ENCODE results near the gene CYTH4. TPM values are rescaled to one million over a fixed set of nuclear protein-coding genes. Genes with fewer than 3 reads are reported as not detected.

The CYTH4 gene
- total RNA-seq, 1 experiment from 2014 or later: not detected

DNA sequence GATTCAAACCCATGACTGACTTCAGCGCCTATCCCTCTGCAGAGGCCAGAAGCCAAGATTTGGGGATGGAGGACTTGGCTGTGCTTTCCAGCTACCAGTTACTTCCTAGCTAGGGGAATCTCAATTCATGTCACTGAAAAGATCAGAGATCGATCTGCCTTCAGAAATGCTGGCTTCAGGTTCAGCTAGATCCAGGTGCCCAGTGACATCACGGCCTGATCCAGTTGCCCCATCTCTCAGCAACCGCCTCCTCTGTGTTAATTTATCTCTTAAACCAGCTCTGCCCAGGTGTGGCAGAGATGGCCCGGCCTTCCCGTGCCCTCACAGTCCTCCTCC, 24.2 kb downstream of the CYTH4 start:
- Histone ChIP-seq H3K27me3 (ENCODE audit: insufficient read depth, low read depth) (no peaks in the 10 kb centered on the region), H3K4me2 (peak overlapping the region; percentile 61), H3K4me1 (replicated peaks; ENCODE audit: insufficient read depth) (peaks cover 52% of the 10 kb centered on the region), H3F3A (ENCODE audit: insufficient read depth, low read depth) (peaks cover 52% of the 10 kb centered on the region), H3K36me3 (ENCODE audit: low read depth) (no peaks in the 10 kb centered on the region), H3K4me3 (no peak overlapping the region), H2AFZ (no peak overlapping the region), H3K27ac (peak overlapping the region; percentile 73), H3K79me2 (ENCODE audit: low read depth) (no peaks in the 10 kb centered on the region), H4K20me1 (ENCODE audit: insufficient read depth) (no peaks in the 10 kb centered on the region), H3K9me3 (ENCODE audit: insufficient read depth, low read depth) (no peaks in the 10 kb centered on the region), H3K9me2 (ENCODE audit: insufficient read depth) (no peaks in the 10 kb centered on the region)
- no peak for TF ChIP-seq CTCF (conservative IDR thresholded peaks at IDR 0.05)
- no TSS peak for BruUV-seq (replicated peaks)
- POLR2A ChIA-PET (ENCODE audit: unreplicated experiment): interaction anchor here (0.6 kb wide), 1 partner anchor 124 kb away, joined by 4 read pairs; no protein-coding TSS in a partner anchor
- CTCF ChIA-PET: no interaction called here
- intact Hi-C loops (cut with micrococcal nuclease; ENCODE audit: unreplicated experiment): no loop called here
- no peak for DNase-seq

GRCh38 chr22:37308385-37309200, 26.3 kb downstream of the CYTH4 start:
- H3K27me3 ChIP-seq (ENCODE audit: insufficient read depth, low read depth): no peaks in the 10 kb centered on the region
- peaks cover 52% of the 10 kb centered on the region for H3F3A ChIP-seq (ENCODE audit: insufficient read depth, low read depth)
- H3K4me2 ChIP-seq: peak overlapping the region; percentile 61
- peaks cover 52% of the 10 kb centered on the region for H3K4me1 ChIP-seq (replicated peaks; ENCODE audit: insufficient read depth)
- H3K27ac ChIP-seq: peak overlapping the region; percentile 73
- no peak for DNase-seq
- no peak overlapping the region for H3K4me3 ChIP-seq
- H3K79me2 ChIP-seq (ENCODE audit: low read depth): no peaks in the 10 kb centered on the region
- no peaks in the 10 kb centered on the region for H3K36me3 ChIP-seq (ENCODE audit: low read depth)
- no TSS peak for BruUV-seq (replicated peaks)
- H4K20me1 ChIP-seq (ENCODE audit: insufficient read depth): no peaks in the 10 kb centered on the region
- POLR2A ChIA-PET (ENCODE audit: unreplicated experiment): no interaction called here
- no peak overlapping the region for H2AFZ ChIP-seq
- no peaks in the 10 kb centered on the region for H3K9me2 ChIP-seq (ENCODE audit: insufficient read depth)
- intact Hi-C loops (cut with micrococcal nuclease; ENCODE audit: unreplicated experiment): no loop called here
- no peak for TF ChIP-seq CTCF (conservative IDR thresholded peaks at IDR 0.05)
- TF ChIP-seq EZH2 (IDR thresholded peaks at IDR 0.05; ENCODE audit: low read depth): no peak
- CTCF ChIA-PET: no interaction called here
- no peaks in the 10 kb centered on the region for H3K9me3 ChIP-seq (ENCODE audit: insufficient read depth, low read depth)

DNA sequence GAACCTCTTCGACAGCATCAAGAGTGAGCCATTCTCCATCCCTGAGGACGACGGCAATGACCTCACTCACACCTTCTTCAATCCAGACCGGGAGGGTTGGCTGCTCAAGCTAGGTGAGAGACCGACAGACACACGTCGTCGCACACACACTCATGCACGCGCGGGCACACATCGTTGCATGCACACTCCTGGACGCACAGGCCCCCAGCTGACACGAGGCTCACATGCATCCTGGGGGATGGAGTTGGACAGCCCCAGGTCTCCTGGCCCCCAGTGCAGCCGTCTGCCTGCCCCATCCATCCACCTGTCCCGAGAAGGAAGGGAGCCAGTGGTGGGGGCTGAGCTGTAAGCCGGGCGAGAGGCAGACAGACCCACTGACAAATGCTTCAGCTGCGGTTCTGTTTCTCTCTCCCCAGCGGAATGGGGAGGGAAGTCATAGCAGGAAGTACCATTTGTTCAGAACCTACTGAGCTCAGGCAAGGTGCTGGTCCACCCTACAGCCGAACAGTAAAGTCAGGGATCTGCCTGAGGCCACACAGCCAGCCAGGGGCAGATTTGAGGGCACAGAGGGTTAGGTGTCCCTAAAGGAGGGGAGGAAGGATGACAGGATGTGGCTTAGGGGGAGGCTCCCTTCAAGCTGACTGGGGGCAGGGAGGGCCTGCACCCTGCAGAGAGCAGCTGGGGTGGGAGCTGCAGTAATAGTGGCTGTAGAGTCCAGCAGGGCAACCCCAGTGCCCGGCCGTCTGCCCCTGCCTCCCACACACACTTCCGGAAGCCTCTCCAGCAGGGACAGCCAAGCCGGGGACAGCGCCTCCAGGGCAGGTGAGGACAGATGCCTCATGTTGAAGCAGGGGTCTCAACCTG, 27.1 kb downstream of the CYTH4 start:
- intact Hi-C loops (cut with micrococcal nuclease; ENCODE audit: unreplicated experiment): no loop called here
- H3K9me3 ChIP-seq (ENCODE audit: insufficient read depth, low read depth): no peaks in the 10 kb centered on the region
- DNase-seq: no peak
- no TSS peak for BruUV-seq (replicated peaks)
- H3K9me2 ChIP-seq (ENCODE audit: insufficient read depth): no peaks in the 10 kb centered on the region
- no peak for TF ChIP-seq CTCF (conservative IDR thresholded peaks at IDR 0.05)
- TF ChIP-seq EZH2 (IDR thresholded peaks at IDR 0.05; ENCODE audit: low read depth): no peak
- H3K36me3 ChIP-seq (ENCODE audit: low read depth): no peaks in the 10 kb centered on the region
- no peaks in the 10 kb centered on the region for H4K20me1 ChIP-seq (ENCODE audit: insufficient read depth)
- CTCF ChIA-PET: interaction anchor here (0.9 kb wide), 1 partner anchor 13 kb away, joined by 3 read pairs; no protein-coding TSS in a partner anchor
- peaks cover 52% of the 10 kb centered on the region for H3F3A ChIP-seq (ENCODE audit: insufficient read depth, low read depth)
- H3K27me3 ChIP-seq (ENCODE audit: insufficient read depth, low read depth): no peaks in the 10 kb centered on the region
- POLR2A ChIA-PET (ENCODE audit: unreplicated experiment): no interaction called here
- H3K27ac ChIP-seq: no peak overlapping the region
- H3K4me3 ChIP-seq: no peak overlapping the region
- peaks cover 45% of the 10 kb centered on the region for H3K4me1 ChIP-seq (replicated peaks; ENCODE audit: insufficient read depth)
- H3K4me2 ChIP-seq: no peak overlapping the region
- H3K79me2 ChIP-seq (ENCODE audit: low read depth): no peaks in the 10 kb centered on the region
- no peak overlapping the region for H2AFZ ChIP-seq
